HG03469 (cell line): ENCODE data around the gene CACNG8.

Source experiments
- ATAC-seq: cut with Tn5 transposase; IDR thresholded peaks from one replicate; pipeline ENCODE4 v1.9.1; 2021; ENCODE audit warnings: mild to moderate bottlenecking, moderate library complexity, moderate number of reproducible peaks; ENCODE audit not compliant: unreplicated experiment

The CACNG8 gene

GRCh38 chr19:53992211-53992610 lies 29.5 kb downstream of the CACNG8 start:
- no peak for ATAC-seq

DNA sequence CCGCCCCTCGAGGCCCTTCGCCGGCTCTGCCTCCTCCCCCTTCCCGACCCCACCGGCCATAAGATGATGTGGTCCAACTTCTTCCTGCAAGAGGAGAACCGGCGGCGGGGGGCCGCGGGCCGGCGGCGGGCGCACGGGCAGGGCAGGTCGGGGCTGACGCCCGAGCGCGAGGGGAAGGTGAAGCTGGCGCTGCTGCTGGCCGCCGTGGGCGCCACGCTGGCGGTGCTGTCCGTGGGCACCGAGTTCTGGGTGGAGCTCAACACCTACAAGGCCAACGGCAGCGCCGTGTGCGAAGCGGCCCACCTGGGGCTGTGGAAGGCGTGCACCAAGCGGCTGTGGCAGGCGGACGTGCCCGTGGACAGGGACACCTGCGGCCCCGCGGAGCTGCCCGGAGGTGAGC lies 30.1 kb downstream of the CACNG8 start:
- no peak for ATAC-seq

DNA sequence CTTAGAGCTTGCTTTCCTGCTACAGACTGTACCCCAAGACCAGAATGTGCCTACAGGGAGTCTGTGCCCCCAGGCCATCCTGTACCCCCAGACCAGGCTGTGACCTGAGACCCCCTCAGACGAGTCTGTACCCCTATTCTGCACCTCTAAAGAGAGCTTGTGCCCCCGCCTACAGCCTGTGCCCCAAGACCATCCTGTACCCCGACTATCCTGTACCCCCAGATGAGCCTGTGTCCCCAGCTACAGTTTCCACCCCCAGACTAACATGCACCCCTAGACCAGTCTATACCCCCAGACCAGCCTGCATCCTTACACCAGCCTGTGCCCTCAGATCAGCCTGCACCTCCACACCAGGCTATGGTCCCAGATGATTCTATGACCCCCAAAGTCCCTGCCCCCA lies 30.7 kb downstream of the CACNG8 start:
- ATAC-seq: no peak

DNA sequence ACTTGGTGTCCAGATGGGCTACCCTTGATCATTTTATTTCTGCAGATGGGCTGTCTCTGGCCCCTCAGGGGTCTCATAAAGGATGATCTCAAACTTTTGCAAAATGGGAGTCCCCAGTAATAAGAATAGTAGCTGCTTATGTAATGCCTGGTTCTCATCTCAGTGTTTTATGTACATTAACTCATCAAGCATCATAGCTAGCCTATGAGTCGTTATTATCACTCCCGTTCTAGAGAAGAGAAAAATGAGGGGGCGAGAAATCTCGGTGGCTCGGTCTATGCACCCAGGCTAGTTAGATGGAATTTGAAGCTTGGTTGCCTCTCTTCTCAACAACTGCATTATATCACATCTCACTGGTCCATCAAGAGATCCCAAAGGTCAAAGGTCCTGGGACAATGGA lies 32.1 kb downstream of the CACNG8 start:
- no peak for ATAC-seq

GRCh38 chr19:53998223-53998622 lies 35.5 kb downstream of the CACNG8 start:
- no peak for ATAC-seq

- ATAC-seq: no peak
These were observed 37.0 kb downstream of the CACNG8 start for GRCh38 chr19:53999694-54000093.

DNA sequence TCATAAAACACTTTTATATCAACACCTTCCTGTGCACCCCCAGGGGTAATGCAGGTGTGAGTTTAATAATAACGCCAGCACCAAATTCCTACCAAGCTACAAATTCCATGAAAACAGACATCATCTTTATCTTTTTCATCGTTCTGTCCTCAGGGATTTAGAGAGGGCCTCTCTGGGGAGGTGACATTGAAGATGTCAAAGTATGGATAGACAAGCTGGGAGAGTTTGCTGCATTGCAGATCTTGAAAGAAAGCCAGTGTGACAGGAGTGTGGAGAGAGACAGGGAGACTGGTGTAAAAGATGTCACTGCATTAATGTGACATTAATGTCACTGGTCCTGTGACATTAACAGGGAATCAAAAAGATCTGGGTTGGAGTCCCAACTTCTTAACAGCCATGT lies 38.8 kb downstream of the CACNG8 start:
- no peak for ATAC-seq

GRCh38 chr19:54002495-54003315 lies 40.0 kb downstream of the CACNG8 start:
- ATAC-seq: no peak

DNA sequence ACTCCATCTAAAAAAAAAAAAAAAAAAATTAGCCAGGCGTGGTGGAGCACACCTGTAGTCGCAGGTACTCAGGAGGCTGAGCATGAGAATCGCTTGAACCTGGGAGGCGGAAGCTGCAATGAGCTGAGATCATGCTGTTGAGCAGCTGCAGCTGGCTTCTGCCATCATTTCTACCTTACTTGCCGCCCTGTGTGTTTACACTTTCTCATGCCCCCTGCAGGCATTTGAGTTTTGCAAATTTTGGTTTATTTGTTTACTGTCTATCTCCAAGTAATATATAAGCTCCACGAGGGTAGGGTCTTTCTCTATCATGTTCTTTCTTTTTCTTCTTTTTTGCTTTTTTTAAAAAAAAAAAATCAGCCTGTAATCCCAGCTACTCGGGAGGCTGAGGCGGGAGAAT lies 46.7 kb downstream of the CACNG8 start:
- no peak for ATAC-seq

DNA sequence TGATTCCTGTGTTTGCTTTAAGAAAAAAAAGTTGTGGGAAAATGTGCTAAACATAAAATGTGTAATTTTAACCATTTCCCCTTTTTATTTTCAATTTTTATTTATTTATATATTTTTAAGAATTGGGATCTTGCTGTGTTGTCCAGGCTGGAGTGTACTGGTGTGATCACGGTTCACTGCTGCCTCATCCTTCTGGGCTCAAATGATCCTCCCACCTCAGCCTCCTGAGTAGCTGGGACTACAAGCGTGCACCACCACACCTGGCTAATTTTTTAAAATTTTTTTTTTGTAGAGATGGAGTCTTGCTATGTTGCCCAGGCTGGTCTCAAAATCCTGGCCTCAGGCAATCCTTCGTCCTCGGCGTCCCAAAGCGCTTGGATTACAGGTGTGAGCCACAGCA lies 47.7 kb downstream of the CACNG8 start:
- ATAC-seq: no peak

DNA sequence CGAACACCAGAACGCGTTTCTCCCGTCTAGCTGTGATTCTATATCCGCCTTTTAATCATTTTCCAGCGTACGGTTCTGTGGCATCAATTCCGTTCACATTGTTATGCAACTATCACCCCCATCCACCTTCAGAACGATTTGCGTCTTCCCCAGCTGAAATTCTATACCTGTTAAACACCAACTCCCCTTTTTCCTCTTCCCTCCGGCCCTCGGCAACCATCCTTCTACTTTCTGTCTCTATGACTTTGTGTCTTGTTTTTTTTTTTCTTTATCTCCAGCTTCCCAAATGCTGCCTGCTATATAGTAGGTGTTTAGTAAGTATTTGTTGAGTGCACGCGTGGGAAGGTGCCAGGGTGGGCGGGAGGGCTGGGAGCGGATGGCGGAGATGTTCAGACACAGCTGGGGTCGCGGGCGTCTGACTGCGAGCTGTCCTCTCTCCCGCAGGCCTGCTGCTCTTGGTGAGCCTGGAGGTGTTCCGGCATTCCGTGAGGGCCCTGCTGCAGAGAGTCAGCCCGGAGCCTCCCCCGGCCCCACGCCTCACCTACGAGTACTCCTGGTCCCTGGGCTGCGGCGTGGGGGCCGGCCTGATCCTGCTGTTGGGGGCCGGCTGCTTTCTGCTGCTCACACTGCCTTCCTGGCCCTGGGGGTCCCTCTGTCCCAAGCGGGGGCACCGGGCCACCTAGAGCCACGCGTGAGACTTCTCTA lies 48.9 kb downstream of the CACNG8 start:
- ATAC-seq: no peak

DNA sequence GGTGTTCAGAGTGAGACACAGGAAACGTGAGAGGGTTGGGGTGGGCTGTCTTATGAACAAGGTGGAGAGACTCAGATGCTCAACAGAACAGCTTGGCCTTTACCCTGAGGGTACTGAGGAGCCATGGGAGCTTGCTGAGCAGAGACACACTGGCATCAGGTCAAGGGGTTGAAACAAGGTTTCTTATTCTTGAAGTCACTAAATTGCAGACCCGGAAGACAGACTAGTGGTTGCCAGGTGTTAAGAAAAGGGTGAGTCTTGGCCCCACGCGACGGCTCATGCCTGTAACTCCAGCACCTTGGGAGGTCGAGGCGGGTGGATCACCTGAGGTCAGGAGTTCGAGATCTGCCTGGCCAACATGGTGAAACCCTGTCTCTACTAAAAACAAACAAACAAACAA lies 51.1 kb downstream of the CACNG8 start:
- ATAC-seq: no peak

- no peak for ATAC-seq
These were observed 52.3 kb downstream of the CACNG8 start for GRCh38 chr19:54014920-54015560.

DNA sequence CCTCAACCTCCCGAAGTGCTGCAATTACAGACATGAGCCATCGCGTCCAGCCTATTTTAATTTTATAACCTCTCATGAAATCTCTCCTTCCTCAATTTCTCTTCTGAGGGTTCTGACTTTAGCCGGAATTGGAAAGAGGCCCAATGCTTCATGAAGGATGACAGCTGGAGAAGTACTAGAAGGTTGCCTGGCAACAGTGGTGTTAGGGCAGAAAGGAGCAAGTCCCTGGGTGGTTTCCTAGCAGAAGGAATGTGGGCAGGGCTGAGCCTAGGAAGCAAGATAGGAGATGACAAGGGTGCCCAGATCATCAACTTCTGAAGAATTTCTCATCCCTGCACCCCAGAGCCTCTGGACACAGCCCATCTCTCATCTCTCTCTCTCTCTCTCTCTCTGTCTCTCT lies 54.5 kb downstream of the CACNG8 start:
- ATAC-seq: no peak

GRCh38 chr19:54021363-54021762 lies 58.6 kb downstream of the CACNG8 start:
- no peak for ATAC-seq

- ATAC-seq: no peak
These were observed 59.2 kb downstream of the CACNG8 start for GRCh38 chr19:54021932-54022331.

DNA sequence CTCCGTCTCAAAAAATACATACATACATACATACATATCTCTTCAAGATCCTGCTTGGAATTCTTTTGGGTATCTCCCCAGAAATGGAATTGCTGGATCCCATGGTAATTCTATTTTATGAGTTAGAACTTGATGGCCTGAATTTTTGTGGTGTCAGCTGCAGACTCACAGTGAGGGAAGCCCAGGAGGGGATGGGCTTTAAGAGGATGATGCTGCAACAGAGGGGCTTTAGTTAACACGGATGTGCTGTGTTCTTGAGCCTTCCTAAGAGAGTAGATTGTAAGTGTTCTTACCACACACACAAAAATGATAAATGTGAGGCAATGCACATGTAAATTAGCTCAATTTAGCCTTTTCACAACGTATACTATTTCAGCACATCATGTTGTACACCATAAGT lies 60.5 kb downstream of the CACNG8 start:
- ATAC-seq: no peak

- no peak for ATAC-seq
These were observed 61.9 kb downstream of the CACNG8 start for GRCh38 chr19:54024660-54025059.

DNA sequence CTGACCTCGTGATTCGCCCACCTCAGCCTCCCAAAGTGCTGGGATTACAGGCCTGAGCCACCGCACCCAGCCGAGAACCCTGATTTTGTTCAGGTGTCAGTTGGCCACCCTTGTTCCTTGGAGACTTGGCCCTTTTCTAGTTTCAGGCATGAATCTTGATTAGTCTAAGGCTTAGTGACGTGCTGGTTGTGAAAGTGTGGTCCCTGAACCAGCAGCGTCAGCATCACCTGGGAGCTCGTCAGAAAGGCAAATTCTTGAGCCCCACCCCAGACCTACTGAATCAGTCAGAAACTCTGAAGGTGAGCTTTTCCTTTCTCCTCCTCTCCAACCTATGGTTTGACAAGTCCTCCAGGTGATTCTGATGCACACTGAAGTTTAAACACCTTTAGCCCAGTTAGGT lies 63.9 kb downstream of the CACNG8 start:
- ATAC-seq: no peak

DNA sequence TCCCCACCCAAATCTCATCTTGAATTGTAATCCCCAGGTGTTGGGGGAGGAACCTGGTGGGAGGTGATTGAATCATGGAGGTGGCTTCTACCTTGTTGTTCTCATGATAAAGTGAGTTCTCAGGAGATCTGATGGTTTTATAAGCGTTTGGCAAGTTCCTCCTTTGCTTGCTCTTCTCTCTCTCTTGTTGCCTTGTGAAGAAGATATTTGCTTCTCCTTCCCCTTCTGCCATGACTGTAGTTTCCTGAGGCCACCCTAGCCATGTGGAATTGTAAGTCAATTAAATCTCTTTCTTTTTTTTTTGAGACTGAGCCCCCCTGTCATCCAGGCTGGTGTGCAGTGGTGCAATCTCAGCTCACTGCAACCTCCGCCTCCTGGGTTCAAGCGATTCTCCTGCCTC lies 66.6 kb downstream of the CACNG8 start:
- ATAC-seq: no peak

GRCh38 chr19:54029930-54030490 lies 67.3 kb downstream of the CACNG8 start:
- no peak for ATAC-seq
